Gastroesophageal sphincter (tissue), 3 donors: ENCODE measurements around the gene SLX9.

Source experiments
- CTCF ChIP-seq, 4 experiments: fragments of 200-600 bp in 2 of 4; fragments of 450-650 bp in 2 of 4; sonication (generic) in 1 of 4; IDR thresholded peaks; one replicate each; pipeline ENCODE4 v1.5.1; 2017 to 2019; ENCODE audit warnings: antibody characterized with exemption in 4 of 4, mild to moderate bottlenecking in 2 of 4, moderate library complexity in 2 of 4
- EP300 ChIP-seq: sonication (generic); formaldehyde crosslinking; IDR thresholded peaks from one replicate; pipeline ENCODE4 v1.6.1; 2017; ENCODE audit warnings: antibody characterized with exemption, mild to moderate bottlenecking
- POLR2AphosphoS5 ChIP-seq: sonication (generic); formaldehyde crosslinking; IDR thresholded peaks from one replicate; pipeline ENCODE4 v1.6.1; 2017; ENCODE audit warnings: antibody characterized with exemption

- no peak for TF ChIP-seq CTCF (IDR thresholded peaks at IDR 0.05)
- TF ChIP-seq POLR2AphosphoS5 = no peak
- TF ChIP-seq EP300 = no peak
These were observed 29.3 kb downstream of the SLX9 start for GRCh38 chr21:44969066-44969670.
